ENCODE measurements around the gene ERFL.
"Not testable (repeated sequence)": the region's sequence is repeated elsewhere in the genome, so short reads cannot be mapped to it uniquely, and the experiment has no call there.

Gene ERFL

DNA sequence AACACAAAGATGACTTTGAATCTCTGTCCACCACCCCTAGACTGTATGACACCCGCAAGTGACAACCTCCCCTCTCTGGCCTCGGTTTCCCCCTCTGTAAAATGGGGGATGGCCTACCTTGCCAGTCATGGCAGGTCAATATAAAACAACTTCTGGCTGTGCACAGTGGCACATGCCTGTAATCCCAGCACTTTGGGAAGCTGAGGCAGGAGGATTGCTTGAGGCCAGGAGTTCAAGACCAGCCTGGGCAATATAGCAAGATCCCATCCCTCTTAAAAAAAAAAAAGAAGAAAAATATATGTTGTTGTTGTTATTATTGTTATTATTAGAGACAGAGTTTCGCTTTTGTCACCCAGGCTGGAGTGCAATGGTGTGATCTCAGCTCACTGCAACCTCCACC lies 52.3 kb downstream of the ERFL start:
- not testable (repeated sequence) for DNase-seq

DNA sequence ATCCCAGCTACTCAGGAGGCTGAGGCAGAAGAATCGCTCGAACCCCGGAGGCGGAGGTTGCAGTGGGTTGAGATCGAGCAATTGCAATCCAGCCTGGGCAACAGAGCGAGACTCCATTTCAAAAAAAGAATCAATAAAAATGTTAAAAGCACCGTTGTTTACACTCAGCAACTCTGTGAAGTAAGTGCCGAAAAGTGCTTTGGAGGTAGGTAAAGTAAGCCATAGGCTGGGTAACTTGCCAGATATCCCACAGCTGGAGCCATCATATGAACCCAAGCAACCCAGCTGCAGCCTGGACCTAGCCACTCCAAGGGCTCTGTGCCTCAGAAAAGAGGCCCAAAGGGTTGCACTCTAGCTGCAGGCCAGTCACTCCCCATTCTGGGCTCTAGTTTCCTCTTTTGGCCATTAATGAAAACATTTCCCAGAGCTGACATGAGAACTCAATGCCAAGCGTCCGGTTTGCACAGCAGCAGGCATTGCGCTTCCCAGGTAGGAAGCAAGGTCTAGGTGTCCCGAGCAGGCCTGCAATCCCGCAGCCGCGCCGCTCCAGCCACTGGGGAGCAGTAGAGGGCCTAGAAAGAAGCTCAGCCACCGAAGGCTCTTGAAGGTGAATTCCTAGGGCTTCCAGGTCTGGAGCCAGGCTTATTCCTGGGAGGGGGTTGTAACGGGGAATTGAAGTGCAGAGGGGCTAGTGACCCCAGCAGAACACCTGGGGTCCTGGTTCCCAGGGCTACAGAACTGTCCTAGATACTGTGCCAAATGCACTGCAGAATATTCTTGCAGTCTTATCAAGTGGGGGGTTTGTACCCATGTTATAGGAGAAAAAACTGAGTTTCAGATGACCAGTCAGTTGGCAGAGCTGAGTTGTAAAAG lies 55.2 kb downstream of the ERFL start:
- peak; percentile 74 for DNase-seq

DNA sequence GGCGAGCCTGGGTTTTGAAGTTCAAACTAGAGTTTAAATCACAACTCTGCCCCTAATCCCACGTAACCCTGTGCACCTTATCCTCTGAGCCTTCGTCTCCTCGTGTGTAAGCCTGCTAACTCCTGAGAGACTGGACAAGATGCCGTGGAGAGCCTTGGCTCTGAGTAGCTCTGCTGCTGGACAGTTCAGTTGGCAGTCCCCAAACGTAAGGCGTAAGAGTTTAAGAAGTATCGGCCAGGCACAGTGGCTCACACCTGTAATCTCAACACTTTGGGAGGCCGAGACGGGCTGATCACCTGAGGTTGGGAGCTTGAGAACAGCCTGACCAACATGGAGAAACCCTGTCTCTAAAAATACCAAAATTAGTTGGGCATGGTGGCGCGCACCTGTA lies 55.9 kb downstream of the ERFL start:
- DNase-seq: no peak

DNA sequence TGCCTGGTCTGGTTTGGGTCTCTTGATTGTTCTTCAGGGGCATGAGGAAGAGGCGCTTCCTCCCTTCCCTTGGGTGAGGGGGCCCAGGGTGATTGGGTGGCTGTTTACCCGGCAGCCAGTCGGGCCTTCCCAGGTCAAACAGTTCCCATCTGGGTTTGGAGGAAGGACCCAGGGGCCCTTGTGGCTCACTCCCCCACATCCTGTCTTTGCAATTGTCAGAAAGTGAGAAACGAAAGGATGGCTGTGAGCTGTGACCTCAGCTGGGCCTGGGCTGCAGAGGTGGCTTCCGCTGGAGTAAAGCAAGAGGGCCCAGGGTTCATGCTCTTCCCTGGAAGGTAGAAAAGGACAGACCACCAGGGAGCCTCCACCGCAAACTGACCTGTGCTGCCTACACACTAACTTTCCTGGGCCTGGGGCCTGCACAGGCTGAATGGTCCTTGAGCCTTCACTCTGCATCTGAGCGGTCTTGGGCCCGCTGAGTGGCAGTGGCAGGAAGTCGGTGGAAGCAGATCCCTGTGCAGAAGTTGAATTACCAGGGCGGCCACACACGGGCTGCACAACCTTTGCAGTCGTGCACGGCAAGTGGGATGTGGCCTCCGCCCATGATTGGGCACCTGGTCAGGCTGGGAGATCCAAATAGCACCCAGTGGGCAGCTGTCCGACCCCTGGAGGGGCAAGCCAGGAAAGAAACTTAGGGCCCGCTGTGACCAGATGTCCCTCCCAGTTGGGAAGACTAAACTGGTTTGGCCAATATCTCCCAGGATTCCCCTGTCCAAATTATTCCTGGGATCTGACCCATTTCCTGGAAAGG lies 56.5 kb downstream of the ERFL start:
- peak; percentile 76 for DNase-seq

DNA sequence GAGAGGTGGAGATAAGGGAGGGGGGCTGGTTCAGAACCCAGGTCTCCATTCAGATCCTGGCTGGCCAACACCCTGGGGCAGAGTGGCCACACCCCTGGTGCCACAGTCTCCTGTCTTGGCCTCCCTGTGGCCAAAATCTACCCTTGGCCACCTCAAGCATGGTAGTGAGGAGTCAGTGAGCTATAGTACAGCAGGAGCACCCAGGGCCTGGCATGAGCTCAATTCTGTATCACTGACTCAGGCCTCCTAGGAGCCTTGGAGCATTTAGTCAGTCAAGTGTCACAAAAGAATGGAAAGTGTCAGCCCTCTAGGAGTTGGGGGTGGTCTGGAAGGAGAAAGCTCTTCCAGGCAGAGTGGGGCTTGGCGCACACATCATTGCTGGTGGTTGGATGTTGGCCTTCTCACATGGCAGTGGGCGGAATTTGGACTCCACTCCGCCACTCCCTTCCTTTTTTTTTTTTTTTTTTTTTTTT lies 57.8 kb downstream of the ERFL start:
- DNase-seq: no peak

DNA sequence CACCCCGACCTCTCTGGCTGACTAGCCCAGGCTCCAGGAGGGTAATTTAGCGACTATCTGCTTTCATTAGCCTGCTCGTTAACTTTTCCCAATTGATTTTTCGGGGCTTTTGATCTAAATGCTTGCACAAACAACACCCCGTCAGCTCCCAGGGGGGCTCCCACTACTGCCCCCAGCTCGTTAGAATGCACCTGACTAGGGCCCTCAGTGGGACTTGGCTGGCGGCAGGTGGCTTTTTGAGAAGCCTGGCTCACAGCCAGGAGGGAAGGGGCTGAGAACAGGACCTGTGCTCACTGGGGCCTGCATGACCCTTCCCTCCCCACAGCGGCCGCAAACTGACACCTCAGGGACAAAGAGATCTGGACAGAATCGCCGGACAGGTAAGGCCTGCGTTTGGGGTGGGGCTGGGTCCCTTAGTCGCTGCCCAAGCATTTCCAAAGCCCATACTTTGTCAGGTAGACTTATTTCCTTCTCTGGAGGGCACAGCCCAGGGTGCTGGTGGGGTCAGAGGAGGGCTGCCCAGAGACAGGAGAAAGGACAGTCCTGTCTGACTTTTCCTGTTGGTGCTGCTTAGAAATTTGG lies 58.8 kb downstream of the ERFL start:
- no peak for DNase-seq

DNA sequence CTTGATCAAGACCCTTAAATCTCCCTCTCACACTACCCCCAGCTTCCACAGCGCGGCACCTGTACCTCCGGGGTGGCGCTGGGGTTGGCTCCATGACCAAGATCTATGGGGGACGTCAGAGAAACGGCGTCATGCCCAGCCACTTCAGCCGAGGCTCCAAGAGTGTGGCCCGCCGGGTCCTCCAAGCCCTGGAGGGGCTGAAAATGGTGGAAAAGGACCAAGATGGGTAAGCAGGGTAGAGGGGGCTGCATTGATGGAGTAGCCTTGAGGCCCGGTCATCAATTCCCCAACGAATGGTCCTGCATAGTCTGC lies 59.3 kb downstream of the ERFL start:
- DNase-seq: no peak

DNA sequence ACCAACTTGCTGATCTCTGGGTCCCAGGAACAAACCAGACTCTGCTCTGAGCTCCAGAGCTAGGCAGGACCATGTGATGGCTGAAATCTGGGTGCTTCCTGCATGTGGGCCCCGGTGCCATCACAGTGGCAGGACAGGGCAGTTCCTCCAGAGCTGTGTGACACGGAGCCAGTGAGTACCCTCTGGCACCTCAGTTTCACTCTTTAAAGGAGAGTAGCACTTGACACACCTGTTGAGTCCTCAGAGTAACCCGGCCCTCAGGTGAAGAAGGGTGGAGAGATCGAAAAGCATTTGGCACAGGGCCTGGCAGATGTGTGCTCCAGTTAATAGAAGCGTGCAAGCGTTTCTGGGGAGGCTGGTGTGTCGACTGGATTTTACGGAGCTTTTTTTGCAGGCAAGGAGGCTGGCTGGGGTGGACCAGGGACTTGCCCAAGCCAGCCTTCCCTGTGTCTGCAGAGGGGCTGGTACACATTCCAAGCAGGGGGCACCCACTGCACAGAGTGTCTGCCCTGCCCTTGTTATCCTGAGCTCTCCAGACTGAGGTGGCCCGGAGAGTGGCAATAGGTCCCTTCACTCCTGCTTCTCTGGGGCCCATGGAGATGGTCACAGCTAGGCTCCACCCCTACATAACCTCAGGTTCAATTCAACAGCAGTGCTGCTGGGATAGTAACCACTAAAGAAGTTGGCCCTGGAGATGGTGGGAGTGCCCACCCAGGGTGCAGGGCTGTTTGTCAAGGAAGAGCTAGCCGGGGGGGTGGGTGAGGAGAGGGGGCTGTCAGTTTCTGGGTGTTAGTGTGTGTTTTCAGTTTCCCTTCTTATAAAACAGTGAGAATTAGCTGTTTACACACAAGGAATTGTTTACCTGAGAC lies 59.9 kb downstream of the ERFL start:
- no peak for DNase-seq

DNA sequence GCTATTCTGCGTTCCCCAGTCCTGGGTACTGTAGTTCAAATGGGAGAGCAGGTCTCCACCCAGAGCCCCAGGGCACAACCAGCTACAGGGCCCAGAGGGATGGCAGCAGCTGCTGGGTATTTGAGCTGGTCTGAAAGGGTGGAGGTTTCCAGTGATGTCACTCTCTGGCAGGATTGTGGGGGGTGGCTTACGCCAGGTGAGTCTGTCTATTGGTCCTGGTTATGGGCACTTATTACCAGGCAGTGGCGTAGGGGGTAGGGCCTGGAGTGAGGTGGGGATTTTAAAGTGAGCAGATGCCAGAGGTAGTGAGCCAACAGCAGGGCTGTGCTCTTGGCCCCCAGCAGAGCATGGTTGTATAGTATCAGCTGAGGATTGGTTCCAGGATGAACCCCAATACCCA lies 62.0 kb downstream of the ERFL start:
- DNase-seq: no peak

DNA sequence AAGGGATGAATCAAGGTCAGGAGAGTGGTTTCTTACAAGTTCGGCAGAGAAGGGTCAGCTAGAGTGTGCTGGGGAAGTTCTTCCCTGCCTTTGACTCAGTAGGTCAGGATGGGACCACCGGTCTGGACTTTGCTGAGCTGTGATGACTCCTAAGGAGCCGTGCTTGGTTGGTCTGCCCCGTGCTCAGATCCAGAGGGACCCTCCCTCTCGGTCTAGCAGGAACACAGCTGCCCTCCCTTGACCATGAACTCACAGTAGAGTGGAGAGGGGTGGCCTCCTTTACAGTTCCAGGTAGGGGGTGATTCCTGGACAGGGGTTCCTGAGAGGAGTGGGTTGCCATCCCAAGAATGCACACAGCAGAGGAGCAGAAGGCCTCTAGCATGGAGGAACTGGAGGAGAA lies 63.9 kb downstream of the ERFL start:
- DNase-seq: no peak

DNA sequence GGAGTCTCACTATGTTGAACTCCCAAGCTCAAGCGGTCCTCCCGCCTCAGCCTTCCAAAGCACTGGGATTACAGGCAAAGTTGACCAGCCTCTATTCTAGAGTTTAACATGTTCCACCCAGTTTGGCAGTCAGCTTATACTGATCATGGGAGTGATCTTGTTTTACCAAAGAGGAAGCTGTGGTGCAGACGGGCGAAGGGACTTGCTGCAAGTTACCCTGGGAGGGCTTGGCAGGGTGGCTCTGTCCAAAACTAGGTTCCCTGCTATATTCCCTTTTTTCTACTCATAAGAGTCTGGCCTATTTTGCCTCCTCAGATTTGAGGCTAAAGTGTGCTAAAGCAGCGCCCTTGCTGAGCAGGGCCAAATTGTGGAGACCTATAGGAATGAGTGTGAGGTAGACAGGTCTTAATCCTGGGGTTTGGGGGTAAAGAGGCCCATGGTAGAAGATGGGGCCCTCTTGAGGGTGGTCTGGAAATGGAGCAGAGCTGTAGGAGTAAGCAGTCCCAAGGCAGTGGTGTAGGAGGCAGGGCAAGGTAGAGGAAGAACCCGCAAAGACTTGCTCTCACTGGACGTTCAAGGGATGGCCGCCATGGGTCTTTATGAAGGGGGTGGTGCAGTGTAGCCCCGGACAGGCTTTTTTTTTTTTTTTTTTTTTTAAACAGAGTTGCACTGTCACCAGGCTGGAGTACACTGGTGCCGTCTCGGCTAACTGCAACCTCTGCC lies 64.9 kb downstream of the ERFL start:
- DNase-seq: no peak

DNA sequence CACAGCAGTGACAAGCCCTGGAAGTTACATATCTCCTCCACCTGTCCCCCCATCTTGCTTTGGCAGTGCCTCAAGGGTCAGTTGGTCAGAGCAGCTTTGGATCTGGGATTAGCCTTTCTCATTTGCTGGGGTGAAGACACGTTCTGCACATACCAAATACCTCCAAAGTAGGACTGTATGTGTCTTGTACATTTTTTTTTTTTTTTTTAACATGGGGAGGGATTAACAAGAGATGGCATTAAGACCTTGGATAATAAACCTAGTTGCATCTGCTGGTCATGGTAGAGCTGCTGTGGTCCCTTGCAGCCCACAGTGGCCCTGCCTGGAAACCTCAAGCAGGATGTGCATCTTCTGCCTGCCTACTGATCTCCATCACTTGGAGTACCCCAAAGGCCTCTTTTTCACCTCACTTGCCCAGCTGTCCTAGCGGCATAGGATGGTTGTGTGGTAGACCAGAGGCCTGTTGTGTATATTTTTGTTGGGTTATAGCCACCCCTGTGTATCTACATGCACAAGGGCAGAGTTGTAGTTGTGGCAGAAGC lies 65.7 kb downstream of the ERFL start:
- no peak for DNase-seq

DNA sequence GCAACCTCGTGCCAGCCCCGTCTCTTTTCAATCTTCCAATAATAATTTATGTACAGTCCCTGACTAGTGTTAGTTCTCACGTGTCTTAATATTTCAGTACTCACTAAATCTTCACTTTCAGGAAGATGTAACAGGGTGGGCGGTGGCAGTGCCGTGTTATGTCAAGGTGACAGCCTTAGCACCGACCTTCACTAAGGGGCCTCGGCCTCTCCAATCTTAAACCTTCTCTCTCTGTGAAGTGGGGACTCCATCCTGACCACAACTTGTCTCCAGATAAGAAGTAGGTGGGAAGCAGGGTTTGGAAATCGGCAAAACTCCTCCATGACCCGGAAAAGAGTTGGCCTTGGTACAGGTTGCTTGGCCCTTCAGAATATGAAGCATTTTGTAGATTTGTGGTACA lies 66.4 kb downstream of the ERFL start:
- DNase-seq: no peak

DNA sequence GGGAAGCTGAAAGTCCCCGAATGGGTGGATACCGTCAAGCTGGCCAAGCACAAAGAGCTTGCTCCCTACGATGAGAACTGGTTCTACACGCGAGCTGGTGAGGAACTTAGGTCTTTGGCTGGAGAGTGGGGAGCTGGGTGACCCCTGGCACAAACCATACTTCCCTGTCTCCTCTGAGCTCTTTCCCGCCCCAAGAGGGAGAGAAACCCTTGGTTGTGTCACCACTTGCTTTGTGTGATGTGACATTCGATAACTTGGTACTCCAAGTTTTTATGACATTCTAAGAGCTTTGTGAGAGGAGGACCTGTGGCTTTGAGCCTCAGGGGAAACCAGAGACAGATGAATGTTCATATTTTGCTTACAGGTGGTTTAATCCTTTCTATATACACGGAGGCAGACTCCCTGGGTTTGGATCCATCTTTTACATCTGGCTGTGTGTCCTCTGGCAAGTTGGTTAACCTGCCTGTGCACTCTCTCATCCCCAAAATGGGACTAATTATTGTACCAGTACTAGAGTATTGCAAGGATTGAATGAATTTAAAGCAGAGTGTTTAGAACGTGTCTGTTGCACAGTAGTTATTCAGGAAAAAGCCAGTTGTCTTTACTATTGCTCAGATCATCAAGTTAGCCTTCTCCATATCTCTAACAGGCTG lies 67.0 kb downstream of the ERFL start:
- DNase-seq: no peak

DNA sequence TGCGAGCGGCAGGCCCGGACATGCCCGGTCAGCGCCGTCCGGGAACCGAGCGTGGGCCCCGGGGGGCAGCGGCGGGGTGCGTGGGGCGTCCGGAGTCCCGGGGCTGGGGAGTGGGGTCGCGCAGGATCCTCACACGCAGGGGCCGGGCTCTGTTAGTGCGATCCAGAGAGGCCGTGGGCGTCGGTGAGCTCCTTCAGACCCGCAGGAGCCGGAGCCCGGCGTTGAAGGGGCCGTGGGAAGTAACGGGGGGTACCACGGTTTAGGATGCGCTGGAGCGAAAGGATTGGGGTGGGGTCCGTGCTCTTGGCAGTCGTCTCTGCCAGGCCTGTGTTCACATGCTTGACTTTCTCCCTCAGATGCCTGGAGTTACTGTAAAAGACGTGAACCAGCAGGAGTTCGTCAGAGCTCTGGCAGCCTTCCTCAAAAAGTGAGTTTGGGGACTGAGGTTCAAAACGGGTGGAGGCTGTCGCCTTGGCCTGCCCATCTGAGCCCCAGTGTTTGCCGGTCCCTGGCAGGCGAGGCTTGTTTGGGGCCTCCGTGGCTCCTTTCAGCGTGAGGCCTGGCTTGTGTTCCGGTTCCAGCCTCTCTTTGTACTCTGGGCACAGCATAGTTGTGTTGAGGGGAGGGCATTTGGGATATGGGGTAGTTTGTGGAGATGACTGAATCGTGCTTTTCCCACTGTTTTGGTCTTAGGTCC lies 67.7 kb downstream of the ERFL start:
- peak; percentile 34 for DNase-seq

DNA sequence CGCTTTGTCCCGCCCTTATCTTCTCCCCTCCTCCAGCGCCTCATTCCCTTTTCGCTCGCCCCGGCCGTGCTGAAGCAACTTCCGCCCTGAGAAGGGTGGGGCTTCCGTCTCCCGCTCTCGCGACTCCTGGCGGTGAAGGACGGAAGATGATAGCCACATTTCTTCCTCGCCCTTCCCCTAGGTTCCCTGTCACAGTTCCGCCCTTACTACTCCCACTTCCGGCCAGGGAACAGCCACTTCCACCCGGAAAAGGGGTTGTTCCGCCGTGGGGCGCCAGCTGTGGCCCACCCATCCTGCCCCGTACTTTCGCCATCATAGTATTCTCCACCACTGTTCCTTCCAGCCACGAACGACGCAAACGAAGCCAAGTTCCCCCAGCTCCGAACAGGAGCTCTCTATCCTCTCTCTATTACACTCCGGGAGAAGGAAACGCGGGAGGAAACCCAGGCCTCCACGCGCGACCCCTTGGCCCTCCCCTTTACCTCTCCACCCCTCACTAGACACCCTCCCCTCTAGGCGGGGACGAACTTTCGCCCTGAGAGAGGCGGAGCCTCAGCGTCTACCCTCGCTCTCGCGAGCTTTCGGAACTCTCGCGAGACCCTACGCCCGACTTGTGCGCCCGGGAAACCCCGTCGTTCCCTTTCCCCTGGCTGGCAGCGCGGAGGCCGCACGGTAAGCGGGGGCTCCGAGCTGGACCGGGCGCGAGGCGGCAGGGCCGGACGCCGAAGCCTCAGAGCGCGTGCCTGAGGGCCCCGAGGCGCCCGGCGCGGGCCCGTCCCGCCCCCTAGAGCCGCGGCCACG lies 68.4 kb downstream of the ERFL start, which contains the start of gene RPS19:
Gene RPS19, plus strand, starts transcription at position 638 of the 801 bp plus-strand sequence. CDS start 520 bp downstream, outside the sequence.
- DNase-seq: peak; percentile 99

DNA sequence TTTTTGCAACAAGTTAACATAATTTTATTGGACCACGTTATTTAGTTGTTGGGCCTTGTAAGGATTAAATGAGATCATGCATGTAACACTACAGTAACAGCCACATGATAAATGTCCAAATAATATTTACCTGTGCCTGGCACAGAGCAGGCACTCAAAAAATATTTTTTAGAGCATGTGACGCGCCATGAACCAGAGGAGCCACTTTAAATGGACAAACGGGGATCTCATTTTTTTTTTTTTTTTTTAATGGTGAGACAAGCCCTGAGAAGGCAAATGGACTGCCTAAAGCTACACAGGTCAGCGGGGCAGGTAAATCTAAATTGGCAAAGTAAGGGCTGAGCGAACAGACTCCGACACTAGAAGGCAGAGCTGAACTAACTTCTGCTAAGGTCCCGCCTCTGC lies 69.0 kb downstream of the ERFL start:
- DNase-seq: no peak

Measured in CD4-positive, alpha-beta T cell treated with Interleukin-17A for 1 hour (primary cell).